GM23338 (cell line): ENCODE data around the gene CHKB. TPM values are rescaled to one million over a fixed set of nuclear protein-coding genes. Genes with fewer than 3 reads are reported as not detected.

Source experiments
- ATAC-seq: fragments of 200-7000 bp; cut with Tn5 transposase; 3 replicates; pipeline ENCODE4 v1.9.1; 2020
- DNase-seq: peaks from one replicate; pipeline ENCODE4 v3.0.0-alpha.2; 2015; ENCODE audit warnings: low spot score
- H2AFZ ChIP-seq: fragments of 200-600 bp; sonication (generic); 2 replicates; pipeline ENCODE4 v1.8.0; 2016; ENCODE audit warnings: antibody characterized with exemption, mild to moderate bottlenecking, moderate library complexity
- H3F3A ChIP-seq: fragments of 200-600 bp; sonication (generic); replicated peaks from 2 replicates; pipeline ENCODE4 v1.8.0; 2017; ENCODE audit warnings: antibody characterized with exemption, mixed run types, low read depth
- H3K27ac ChIP-seq: fragments of 200-600 bp; sonication (generic); 2 replicates; pipeline ENCODE4 v1.6.1; 2016; ENCODE audit warnings: low read depth
- H3K27me3 ChIP-seq: fragments of 200-600 bp; sonication (generic); 2 replicates; pipeline ENCODE4 v1.8.0; 2016; ENCODE audit warnings: mild to moderate bottlenecking, mixed run types, moderate library complexity; ENCODE audit not compliant: insufficient read depth
- H3K36me3 ChIP-seq: fragments of 200-600 bp; sonication (generic); 2 replicates; pipeline ENCODE4 v1.8.0; 2016; ENCODE audit warnings: mild to moderate bottlenecking; ENCODE audit not compliant: insufficient read depth
- H3K4me1 ChIP-seq: fragments of 200-600 bp; sonication (generic); 2 replicates; pipeline ENCODE4 v1.8.0; 2016; ENCODE audit warnings: mild to moderate bottlenecking, moderate library complexity; ENCODE audit not compliant: insufficient read depth
- H3K4me2 ChIP-seq: fragments of 200-600 bp; sonication (generic); 2 replicates; pipeline ENCODE4 v1.7.1; 2017; ENCODE audit warnings: mixed run types
- H3K4me3 ChIP-seq: fragments of 200-600 bp; sonication (generic); 2 replicates; pipeline ENCODE4 v1.6.1; 2016; ENCODE audit warnings: mixed run types
- H3K79me2 ChIP-seq: fragments of 200-600 bp; sonication (generic); replicated peaks from 2 replicates; pipeline ENCODE4 v1.8.0; 2017; ENCODE audit warnings: mild to moderate bottlenecking; ENCODE audit not compliant: insufficient read depth
- H3K9me2 ChIP-seq: fragments of 200-600 bp; sonication (generic); 2 replicates; pipeline ENCODE4 v1.8.0; 2017; ENCODE audit not compliant: insufficient read depth
- H4K20me1 ChIP-seq: fragments of 200-600 bp; sonication (generic); replicated peaks from 2 replicates; pipeline ENCODE4 v1.8.0; 2017; ENCODE audit warnings: mild to moderate bottlenecking; ENCODE audit not compliant: insufficient read depth
- H3K27ac Mint-ChIP-seq: 2 replicates; pipeline ENCODE4 v1.8.0; 2020; ENCODE audit warnings: inconsistent platforms, mild to moderate bottlenecking, moderate library complexity, mixed read lengths
- H3K27me3 Mint-ChIP-seq: 3 replicates; pipeline ENCODE4 v1.8.0; 2022; ENCODE audit warnings: low read depth, mild to moderate bottlenecking, moderate library complexity, mixed read lengths, inconsistent platforms; ENCODE audit not compliant: insufficient read depth, poor library complexity
- H3K36me3 Mint-ChIP-seq: 3 replicates; pipeline ENCODE4 v1.8.0; 2021; ENCODE audit warnings: low read depth, mild to moderate bottlenecking, inconsistent platforms, moderate library complexity, mixed read lengths
- H3K4me1 Mint-ChIP-seq: 3 replicates; pipeline ENCODE4 v1.8.0; 2020; ENCODE audit warnings: mild to moderate bottlenecking, inconsistent platforms, mixed read lengths
- H3K4me3 Mint-ChIP-seq: 3 replicates; pipeline ENCODE4 v1.8.0; 2021; ENCODE audit warnings: moderate library complexity, mild to moderate bottlenecking, inconsistent platforms, mixed read lengths
- H3K9me3 Mint-ChIP-seq: 3 replicates; pipeline ENCODE4 v1.8.0; 2020; ENCODE audit warnings: moderate library complexity, mild to moderate bottlenecking, inconsistent platforms, mixed read lengths
- CREB1 ChIP-seq: fragments of 250-450 bp; sonication (Bioruptor Pico); IDR thresholded peaks from 2 replicates; pipeline ENCODE4 v1.5.0; 2020; ENCODE audit warnings: low read depth, mild to moderate bottlenecking, moderate library complexity
- ETS1 ChIP-seq: IDR thresholded peaks from 2 replicates; pipeline ENCODE4 v1.6.1; 2016; ENCODE audit warnings: antibody characterized with exemption
- EZH2phosphoT487 ChIP-seq: fragments of 200-600 bp; sonication (generic); IDR thresholded peaks from one replicate; pipeline ENCODE4 v1.8.1; 2018; ENCODE audit warnings: antibody characterized with exemption; ENCODE audit not compliant: unreplicated experiment
- NANOG ChIP-seq: IDR thresholded peaks from 2 replicates; pipeline ENCODE4 v1.6.1; 2016; ENCODE audit warnings: antibody characterized with exemption, borderline replicate concordance
- POLR2AphosphoS5 ChIP-seq: IDR thresholded peaks from 2 replicates; pipeline ENCODE4 v1.6.1; 2016; ENCODE audit warnings: antibody characterized with exemption, low read depth
- REST ChIP-seq: IDR thresholded peaks from one replicate; pipeline ENCODE4 v1.6.1; 2018; ENCODE audit warnings: antibody characterized with exemption; ENCODE audit not compliant: unreplicated experiment
- ZNF331 ChIP-seq: fragments of 250-450 bp; sonication (Bioruptor Pico); IDR thresholded peaks from 2 replicates; pipeline ENCODE4 v1.5.0; 2020; ENCODE audit warnings: low read depth, mild to moderate bottlenecking, moderate library complexity
- ZNF462 ChIP-seq: fragments of 250-450 bp; sonication (Bioruptor Pico); IDR thresholded peaks from 2 replicates; pipeline ENCODE4 v1.5.0; 2020; ENCODE audit warnings: mild to moderate bottlenecking, moderate library complexity
- polyA plus RNA-seq: library from polyadenylated mRNA; unstranded; fragments of >200 nt; fragmentation: Nextera tagmentation; extraction: Ambion mirVana; gene quantifications from 2 replicates; pipeline ENCODE4 v1.2.1, GENCODE V29; 2016
- total RNA-seq: library from RNA; depleted of rRNA; stranded (reverse); fragments of >200 nt; shearing (Covaris generic); gene quantifications from 2 replicates; pipeline ENCODE4 v1.2.3, GENCODE V29; 2014
- TF ChIP-seq, protein P1 (sequence below), 2 experiments: fragments of 200-600 bp in 1 of 2; sonication (generic) in 1 of 2; conservative IDR thresholded peaks; 2 replicates each; pipeline versions ENCODE4 v1.5.1 to v1.6.1; 2016 to 2017; ENCODE audit warnings: antibody characterized with exemption in 2 of 2, low read depth in 2 of 2, mild to moderate bottlenecking in 2 of 2, moderate library complexity in 1 of 2

CHKB gene
- total and polyA plus RNA-seq, 2 experiments from 2014 or later = 51.2 to 61.6 TPM

- TF ChIP-seq ZNF462 (no peak), CREB1 (CRISPR knock-in tag) (no peak), POLR2AphosphoS5 (no peak), ETS1 (no peak)
Observed at GRCh38 chr22:50621356-50621880, 38.8 kb upstream of the CHKB start (continued).

- peak overlapping the region; percentile 57 for H3K4me3 Mint-ChIP-seq
- H3K27ac Mint-ChIP-seq = no peak overlapping the region
Observed at GRCh38 chr22:50620593-50621355, 38.1 kb upstream of the CHKB start.

More at GRCh38 chr22:50620593-50621355, 38.1 kb upstream of the CHKB start:
- Histone ChIP-seq H3K9me2 (no peaks in the 10 kb centered on the region), H3K36me3 (no peaks in the 10 kb centered on the region), H3K27me3 (peaks cover 9% of the 10 kb centered on the region; the same call in 1 of the 2 replicates), H2AFZ (peak overlapping the region; percentile 75; the same call in 1 of the 2 replicates), H3K4me2 (peak overlapping the region; percentile 53), H4K20me1 (no peaks in the 10 kb centered on the region), H3F3A (0 out of 2 replicates have a peak, but pooled peaks cover 5% of the 10 kb centered on the region), H3K4me3 (peak overlapping the region; percentile 28), H3K4me1 (peaks cover 4% of the 10 kb centered on the region; the same call in 1 of the 2 replicates), H3K79me2 (no peaks in the 10 kb centered on the region), H3K27ac (no peak overlapping the region)
- Mint-ChIP-seq H3K27me3 (peaks cover 14% of the 10 kb centered on the region), H3K9me3 (no peaks in the 10 kb centered on the region), H3K4me1 (peaks cover 22% of the 10 kb centered on the region), H3K36me3 (no peaks in the 10 kb centered on the region)
- DNase-seq (peak; percentile 93), ATAC-seq (peak; percentile 91)
- TF ChIP-seq, protein P1, sequence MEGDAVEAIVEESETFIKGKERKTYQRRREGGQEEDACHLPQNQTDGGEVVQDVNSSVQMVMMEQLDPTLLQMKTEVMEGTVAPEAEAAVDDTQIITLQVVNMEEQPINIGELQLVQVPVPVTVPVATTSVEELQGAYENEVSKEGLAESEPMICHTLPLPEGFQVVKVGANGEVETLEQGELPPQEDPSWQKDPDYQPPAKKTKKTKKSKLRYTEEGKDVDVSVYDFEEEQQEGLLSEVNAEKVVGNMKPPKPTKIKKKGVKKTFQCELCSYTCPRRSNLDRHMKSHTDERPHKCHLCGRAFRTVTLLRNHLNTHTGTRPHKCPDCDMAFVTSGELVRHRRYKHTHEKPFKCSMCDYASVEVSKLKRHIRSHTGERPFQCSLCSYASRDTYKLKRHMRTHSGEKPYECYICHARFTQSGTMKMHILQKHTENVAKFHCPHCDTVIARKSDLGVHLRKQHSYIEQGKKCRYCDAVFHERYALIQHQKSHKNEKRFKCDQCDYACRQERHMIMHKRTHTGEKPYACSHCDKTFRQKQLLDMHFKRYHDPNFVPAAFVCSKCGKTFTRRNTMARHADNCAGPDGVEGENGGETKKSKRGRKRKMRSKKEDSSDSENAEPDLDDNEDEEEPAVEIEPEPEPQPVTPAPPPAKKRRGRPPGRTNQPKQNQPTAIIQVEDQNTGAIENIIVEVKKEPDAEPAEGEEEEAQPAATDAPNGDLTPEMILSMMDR (conservative IDR thresholded peaks at IDR 0.05; ENCODE audit: low read depth in 2 of 2) = peak in 1 of 2 experiments; percentile 85; a peak in 1 of 4 replicates
- no peak for TF ChIP-seq REST
- no peak for TF ChIP-seq ETS1
- TF ChIP-seq ZNF331 (CRISPR knock-in tag) = no peak
- TF ChIP-seq NANOG = no peak
- TF ChIP-seq EZH2phosphoT487 = no peak
